ENCODE data around the gene SFXN5.

The SFXN5 gene

DNA sequence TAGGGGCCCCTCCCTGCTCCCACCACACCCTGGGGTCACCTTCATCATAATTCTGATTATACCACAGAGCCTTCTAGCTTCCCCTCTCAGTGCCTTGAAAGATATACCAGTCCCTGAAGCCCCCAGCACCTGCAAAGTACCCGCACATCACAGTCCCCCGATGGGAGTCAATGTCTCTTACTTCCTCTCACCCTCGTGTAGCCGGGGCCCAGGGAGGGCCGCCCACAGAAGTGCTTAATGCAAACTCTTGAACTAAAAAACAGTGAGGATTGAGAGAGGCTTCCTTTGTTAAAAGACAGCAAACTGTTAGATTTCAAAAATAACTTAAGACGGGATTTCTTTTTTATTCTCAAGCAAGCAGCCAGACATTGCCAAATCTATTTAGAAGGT is 76.5 kb downstream of the SFXN5 start:
- no peak overlapping the region for H3K4me3 ChIP-seq (ENCODE audit: low read length)
- no peak overlapping the region for H3K27ac ChIP-seq (ENCODE audit: low read depth, low read length)
- H3K27me3 ChIP-seq (ENCODE audit: control insufficient read depth, insufficient read depth, low read length): no peaks in the 10 kb centered on the region
- H3K36me3 ChIP-seq (ENCODE audit: control insufficient read depth, insufficient read depth, low read length): no peaks in the 10 kb centered on the region
- no peaks in the 10 kb centered on the region for H3K4me1 ChIP-seq (ENCODE audit: control insufficient read depth, insufficient read depth, low read length)
- H3K9ac ChIP-seq (ENCODE audit: low read length): no peak overlapping the region

DNA sequence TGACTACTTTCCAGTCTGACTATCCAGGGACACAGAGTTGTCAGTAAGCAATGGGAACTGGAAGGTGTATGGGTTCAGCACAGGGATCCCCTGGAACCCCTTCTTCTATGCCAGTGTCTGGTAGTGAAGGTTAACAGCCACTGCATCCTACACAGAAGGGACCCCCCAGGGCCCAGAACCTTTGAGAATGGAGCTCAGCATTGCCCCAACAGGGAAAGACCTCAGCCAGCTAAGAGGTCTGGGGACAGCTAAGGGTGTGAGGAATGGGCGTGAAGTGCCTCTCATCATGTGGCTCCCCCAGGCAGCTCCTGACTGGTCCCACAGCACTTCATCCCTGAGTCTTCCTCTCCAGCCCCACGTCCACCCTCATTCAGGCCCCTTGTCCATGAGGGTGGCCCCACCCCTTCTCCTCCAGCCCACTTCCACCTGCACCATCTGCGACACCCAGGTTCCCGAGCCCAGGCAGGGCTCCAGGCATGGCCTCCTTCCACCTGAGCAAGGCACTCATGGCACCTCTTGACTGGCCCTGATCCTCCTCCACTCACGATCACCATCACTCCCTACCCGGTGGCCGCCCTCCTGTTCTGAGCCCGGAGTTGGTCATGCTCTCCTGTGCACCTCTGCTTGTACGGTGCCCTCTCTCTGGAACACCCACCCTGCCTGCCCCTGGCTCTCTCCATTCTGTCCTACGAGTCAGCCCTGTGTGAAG is 77.1 kb downstream of the SFXN5 start:
- Histone ChIP-seq H3K36me3 (ENCODE audit: control insufficient read depth, insufficient read depth, low read length) (no peaks in the 10 kb centered on the region), H3K27ac (ENCODE audit: low read depth, low read length) (no peak overlapping the region)

DNA sequence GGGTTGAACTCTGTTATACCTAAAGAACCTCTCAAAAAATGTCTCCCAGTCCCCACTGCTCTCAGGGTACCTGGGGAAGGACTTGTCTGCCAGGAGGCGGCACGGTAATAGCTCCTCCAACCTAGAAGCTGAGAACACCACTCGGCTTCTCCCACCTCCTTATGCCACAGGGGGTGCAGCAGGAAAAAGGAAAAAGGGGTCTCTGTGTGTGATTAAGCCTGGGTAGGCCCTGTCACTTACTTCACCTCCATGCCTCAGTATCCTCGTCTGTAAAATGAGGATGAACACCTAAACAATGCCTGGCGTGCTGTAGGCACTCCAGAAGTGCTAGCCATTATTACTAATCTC is 77.6 kb downstream of the SFXN5 start:
- Histone ChIP-seq H3K4me1 (ENCODE audit: control insufficient read depth, insufficient read depth, low read length) (no peaks in the 10 kb centered on the region), H3K4me3 (ENCODE audit: low read length) (no peak overlapping the region), H3K27me3 (ENCODE audit: control insufficient read depth, insufficient read depth, low read length) (no peaks in the 10 kb centered on the region), H3K36me3 (ENCODE audit: control insufficient read depth, insufficient read depth, low read length) (no peaks in the 10 kb centered on the region), H3K9ac (ENCODE audit: low read length) (no peak overlapping the region), H3K27ac (ENCODE audit: low read depth, low read length) (no peak overlapping the region)

More for the DNA sequence above, 77.1 kb downstream of the SFXN5 start:
- H3K4me3 ChIP-seq (ENCODE audit: low read length): no peak overlapping the region
- H3K4me1 ChIP-seq (ENCODE audit: control insufficient read depth, insufficient read depth, low read length): no peaks in the 10 kb centered on the region
- H3K27me3 ChIP-seq (ENCODE audit: control insufficient read depth, insufficient read depth, low read length): no peaks in the 10 kb centered on the region
- no peak overlapping the region for H3K9ac ChIP-seq (ENCODE audit: low read length)

DNA sequence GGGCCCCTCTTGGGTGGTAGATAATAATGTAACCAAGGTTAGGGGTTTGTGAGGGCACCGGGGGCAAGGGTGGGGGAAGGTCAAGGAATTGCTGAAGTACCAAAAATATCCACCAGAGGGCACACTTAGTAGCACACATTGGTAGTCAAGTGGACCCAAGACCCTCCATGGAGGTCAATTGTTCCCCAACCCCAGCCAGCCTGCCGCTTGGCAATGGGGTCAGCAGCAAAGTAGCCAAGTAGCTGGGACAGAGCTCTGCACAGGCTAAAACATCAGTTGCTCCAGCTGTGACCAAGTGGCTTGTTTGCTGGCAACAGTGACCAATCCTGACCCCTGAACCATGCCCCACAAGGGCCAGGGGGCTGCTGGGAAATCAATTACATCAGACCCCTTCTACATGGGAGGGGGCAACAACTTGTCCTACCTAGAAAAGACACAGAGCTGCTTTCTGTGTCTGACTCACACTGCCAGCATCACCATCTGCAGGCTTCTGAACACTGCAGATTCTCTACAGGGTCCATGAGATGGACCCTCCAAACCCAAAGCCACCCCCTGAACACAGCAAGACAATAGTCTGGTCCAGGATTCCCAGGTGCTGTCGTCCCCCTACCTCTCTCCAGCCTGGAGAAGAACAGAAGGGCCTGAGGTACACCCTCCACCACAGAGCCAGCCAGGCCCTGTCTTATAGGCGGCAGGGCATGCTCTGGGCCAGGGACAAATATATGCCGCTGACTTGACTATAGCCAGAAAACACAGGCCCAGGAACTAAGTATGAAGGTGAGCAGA is 78.2 kb downstream of the SFXN5 start:
- H3K27ac ChIP-seq (ENCODE audit: low read depth, low read length): no peak overlapping the region
- H3K4me1 ChIP-seq (ENCODE audit: control insufficient read depth, insufficient read depth, low read length): no peaks in the 10 kb centered on the region
- H3K27me3 ChIP-seq (ENCODE audit: control insufficient read depth, insufficient read depth, low read length): no peaks in the 10 kb centered on the region
- no peak overlapping the region for H3K4me3 ChIP-seq (ENCODE audit: low read length)
- no peaks in the 10 kb centered on the region for H3K36me3 ChIP-seq (ENCODE audit: control insufficient read depth, insufficient read depth, low read length)
- H3K9ac ChIP-seq (ENCODE audit: low read length): no peak overlapping the region

DNA sequence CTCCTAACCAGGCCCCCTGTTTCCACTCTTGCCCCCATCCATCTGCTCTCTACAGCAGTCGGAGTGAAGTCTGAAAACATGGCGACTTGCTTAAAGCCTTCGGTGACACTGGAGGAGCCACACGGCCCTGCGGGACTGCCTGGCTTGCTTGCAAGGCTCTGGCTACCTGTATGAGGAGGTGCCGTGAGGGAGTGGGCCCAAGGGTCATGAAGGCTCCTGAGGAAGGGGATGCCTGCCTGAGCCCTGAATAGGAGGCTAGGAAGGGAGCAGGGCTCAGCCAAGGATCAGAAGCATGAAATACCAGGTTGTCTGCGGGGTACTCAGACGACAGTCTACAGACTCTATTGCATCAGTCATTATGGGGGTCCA is 78.8 kb downstream of the SFXN5 start:
- no peaks in the 10 kb centered on the region for H3K27me3 ChIP-seq (ENCODE audit: control insufficient read depth, insufficient read depth, low read length)
- H3K9ac ChIP-seq (ENCODE audit: low read length): no peak overlapping the region
- no peaks in the 10 kb centered on the region for H3K36me3 ChIP-seq (ENCODE audit: control insufficient read depth, insufficient read depth, low read length)
- no peaks in the 10 kb centered on the region for H3K4me1 ChIP-seq (ENCODE audit: control insufficient read depth, insufficient read depth, low read length)
- no peak overlapping the region for H3K27ac ChIP-seq (ENCODE audit: low read depth, low read length)
- no peak overlapping the region for H3K4me3 ChIP-seq (ENCODE audit: low read length)

DNA sequence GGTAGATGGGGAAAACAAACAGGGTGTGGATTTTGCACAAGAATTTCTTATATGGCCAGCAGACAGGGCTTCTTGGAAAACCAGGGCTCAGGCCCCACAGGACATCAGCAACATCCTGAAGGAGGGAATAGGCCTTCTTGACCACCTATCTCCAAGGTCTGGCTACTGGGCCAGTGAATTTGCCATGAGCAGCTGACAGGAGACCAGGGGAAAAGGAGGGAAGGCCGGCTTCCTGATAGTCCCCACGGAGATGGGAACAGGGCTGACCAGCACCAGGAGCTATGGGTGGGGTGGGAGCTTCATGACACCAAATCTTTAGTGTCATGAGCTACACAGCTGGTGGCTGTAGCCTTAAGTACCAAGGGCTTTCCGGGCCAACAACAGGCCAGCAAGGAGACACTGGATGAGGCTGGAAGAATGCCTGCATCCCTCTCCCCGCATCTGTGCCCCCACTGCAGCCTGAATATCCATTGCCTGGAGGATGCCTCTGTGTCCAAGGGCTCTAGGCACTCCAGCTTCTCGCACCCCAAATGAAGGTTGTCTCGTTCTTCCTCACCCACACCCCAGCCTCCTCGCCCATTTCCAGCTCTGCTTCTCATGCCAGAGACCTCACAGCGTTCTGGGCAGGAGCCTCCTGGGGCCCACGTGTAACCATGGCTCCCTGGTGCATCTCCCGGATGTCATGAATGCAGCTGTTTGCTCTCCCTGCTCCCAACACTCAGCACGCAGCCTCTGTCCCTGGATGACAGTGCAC is 79.4 kb downstream of the SFXN5 start:
- no peak overlapping the region for H3K4me3 ChIP-seq (ENCODE audit: low read length)
- no peak overlapping the region for H3K27ac ChIP-seq (ENCODE audit: low read depth, low read length)
- no peaks in the 10 kb centered on the region for H3K36me3 ChIP-seq (ENCODE audit: control insufficient read depth, insufficient read depth, low read length)
- H3K9ac ChIP-seq (ENCODE audit: low read length): no peak overlapping the region
- H3K4me1 ChIP-seq (ENCODE audit: control insufficient read depth, insufficient read depth, low read length): no peaks in the 10 kb centered on the region
- H3K27me3 ChIP-seq (ENCODE audit: control insufficient read depth, insufficient read depth, low read length): no peaks in the 10 kb centered on the region

DNA sequence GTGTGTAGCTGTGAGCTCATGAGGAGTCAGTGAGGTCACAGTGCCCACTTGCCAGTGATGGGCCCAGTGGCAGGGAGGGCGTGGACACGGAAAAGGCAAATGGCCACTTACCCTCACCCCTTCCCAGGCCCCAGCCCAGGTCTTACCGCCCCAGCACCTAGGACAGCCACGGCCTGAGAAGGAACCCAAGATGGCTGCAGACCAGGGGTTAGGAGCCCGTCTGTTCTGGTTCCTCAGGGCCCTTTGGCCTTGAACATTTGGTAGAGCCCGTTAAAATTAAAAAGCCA is 80.1 kb downstream of the SFXN5 start:
- Histone ChIP-seq H3K27ac (ENCODE audit: low read depth, low read length) (no peak overlapping the region), H3K36me3 (ENCODE audit: control insufficient read depth, insufficient read depth, low read length) (no peaks in the 10 kb centered on the region), H3K9ac (ENCODE audit: low read length) (no peak overlapping the region), H3K4me1 (ENCODE audit: control insufficient read depth, insufficient read depth, low read length) (no peaks in the 10 kb centered on the region), H3K4me3 (ENCODE audit: low read length) (no peak overlapping the region), H3K27me3 (ENCODE audit: control insufficient read depth, insufficient read depth, low read length) (no peaks in the 10 kb centered on the region)

DNA sequence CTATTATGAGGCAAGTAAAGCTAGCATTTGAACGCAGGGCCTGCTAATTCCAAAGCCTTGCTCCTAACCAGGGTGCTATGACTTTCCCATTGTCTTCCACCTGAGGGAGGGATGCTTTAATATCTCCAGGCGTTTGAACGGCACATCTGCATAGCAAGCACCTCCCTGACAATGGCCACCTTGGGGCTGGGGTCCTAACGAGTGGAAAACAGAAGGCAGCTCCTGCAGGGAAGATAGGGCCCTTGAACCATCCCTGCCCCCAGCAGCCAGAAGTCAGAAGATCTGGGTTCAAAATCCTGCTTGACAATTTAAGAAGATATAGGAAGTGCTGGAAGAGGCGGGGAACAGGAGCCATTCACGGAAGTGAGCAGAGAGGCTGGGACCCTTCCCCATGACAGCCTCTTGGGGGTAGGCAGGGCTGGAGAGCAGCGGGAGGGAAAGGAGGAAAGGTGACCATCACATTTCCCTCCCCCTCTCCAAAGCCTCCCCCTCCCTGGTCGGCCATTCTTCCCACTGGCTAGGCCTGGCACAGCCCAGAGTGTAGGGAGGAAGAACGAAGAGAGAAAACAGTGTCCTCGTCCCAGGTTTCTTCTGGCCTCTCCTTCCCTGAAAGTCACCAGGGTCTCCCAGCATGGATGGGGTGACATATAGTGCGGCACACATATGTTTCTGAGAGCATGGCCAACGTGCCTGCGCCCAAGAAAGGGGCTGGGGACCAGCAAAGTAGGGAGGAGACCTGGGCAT is 80.6 kb downstream of the SFXN5 start:
- H3K27me3 ChIP-seq (ENCODE audit: control insufficient read depth, insufficient read depth, low read length): no peaks in the 10 kb centered on the region
- H3K9ac ChIP-seq (ENCODE audit: low read length): no peak overlapping the region
- H3K36me3 ChIP-seq (ENCODE audit: control insufficient read depth, insufficient read depth, low read length): no peaks in the 10 kb centered on the region
- no peaks in the 10 kb centered on the region for H3K4me1 ChIP-seq (ENCODE audit: control insufficient read depth, insufficient read depth, low read length)
- H3K4me3 ChIP-seq (ENCODE audit: low read length): no peak overlapping the region
- no peak overlapping the region for H3K27ac ChIP-seq (ENCODE audit: low read depth, low read length)

DNA sequence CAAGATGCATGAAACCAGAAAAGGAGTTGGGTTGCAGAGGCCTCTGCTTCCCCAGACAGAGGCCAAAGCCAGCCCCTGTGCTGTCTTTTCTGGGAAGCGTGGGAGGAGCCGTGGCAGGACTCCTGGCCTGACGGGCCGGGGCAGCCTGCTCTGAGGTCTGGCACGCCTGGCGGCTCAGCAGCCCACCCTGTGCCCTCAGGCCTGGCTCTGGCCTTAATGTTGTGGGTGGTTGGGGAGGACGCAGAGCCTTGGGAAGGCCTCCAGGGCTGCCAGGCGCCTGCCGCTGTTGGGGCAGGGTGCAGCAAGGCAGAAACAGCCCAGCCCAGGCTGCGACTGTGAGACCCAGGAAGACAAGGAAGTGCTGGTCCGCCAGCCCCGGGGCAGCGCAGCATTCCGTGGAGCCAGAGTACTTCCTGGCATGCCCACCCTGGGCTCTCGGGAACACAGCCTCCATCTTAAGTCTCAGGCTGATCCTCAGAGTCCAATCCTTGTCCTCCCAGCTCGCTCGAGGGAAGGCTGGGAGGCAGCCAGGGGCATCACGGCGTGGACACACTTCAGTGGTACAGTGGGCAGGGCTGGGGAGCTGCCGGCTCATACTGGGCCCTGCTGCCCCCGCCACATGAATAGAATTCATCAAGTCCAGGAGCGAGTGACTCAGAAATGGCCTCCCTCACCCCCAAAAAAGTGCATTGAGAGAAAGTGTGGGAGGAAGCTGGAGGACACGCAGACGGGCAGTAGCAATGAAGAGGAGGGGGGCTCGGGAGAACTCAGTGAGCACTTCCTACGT is 81.5 kb downstream of the SFXN5 start:
- Histone ChIP-seq H3K27me3 (ENCODE audit: control insufficient read depth, insufficient read depth, low read length) (no peaks in the 10 kb centered on the region), H3K27ac (ENCODE audit: low read depth, low read length) (no peak overlapping the region), H3K4me1 (ENCODE audit: control insufficient read depth, insufficient read depth, low read length) (no peaks in the 10 kb centered on the region), H3K4me3 (ENCODE audit: low read length) (no peak overlapping the region), H3K36me3 (ENCODE audit: control insufficient read depth, insufficient read depth, low read length) (no peaks in the 10 kb centered on the region), H3K9ac (ENCODE audit: low read length) (no peak overlapping the region)

DNA sequence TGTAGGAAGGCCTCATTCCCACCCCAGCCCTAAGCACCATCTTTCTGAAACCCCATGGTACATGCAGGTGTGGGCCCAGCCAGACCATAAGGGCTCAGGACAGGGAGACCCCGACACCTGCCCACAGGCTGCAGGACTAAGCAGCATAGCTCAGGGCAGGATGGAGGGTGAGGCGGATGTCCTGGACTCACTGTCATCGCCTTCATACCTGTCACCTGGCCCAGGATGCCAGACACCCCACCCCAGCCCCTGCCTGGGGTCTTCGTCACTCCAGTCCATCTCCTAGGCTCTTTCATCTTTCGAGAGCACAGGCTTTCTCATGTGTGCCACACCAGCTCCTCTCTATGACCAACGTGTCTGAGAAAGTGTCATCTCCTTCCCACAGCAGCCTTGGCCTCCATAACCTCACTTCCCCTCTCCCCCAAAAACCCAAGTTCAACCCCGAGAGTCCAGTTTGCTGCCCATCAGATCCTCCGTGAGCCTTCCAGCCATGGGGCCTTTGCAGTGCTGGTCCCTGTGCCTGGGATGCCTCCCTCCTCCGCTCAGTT is 82.7 kb downstream of the SFXN5 start:
- Histone ChIP-seq H3K27ac (ENCODE audit: low read depth, low read length) (no peak overlapping the region), H3K4me3 (ENCODE audit: low read length) (no peak overlapping the region), H3K36me3 (ENCODE audit: control insufficient read depth, insufficient read depth, low read length) (no peaks in the 10 kb centered on the region), H3K9ac (ENCODE audit: low read length) (no peak overlapping the region), H3K27me3 (ENCODE audit: control insufficient read depth, insufficient read depth, low read length) (no peaks in the 10 kb centered on the region), H3K4me1 (ENCODE audit: control insufficient read depth, insufficient read depth, low read length) (no peaks in the 10 kb centered on the region)

DNA sequence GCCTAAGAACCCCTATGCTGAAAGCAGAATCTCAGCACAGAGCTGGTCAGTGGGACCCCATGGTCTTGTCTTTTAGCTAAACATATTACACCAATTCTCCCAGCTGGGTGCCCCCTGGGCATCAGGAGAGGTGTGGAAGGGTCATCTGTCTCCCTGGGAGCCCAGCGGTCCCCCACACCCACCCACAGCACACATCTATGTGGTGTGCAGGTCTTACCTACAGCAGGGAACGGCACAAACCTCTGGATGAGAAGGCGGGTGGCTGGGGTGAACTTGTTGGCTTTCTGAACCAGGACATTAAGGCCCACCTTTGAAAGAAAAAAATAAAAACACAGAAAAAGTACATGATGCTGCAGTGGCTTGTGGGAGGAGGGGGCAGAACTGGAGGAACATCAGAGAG is 83.5 kb downstream of the SFXN5 start:
- no peaks in the 10 kb centered on the region for H3K36me3 ChIP-seq (ENCODE audit: control insufficient read depth, insufficient read depth, low read length)
- H3K4me1 ChIP-seq (ENCODE audit: control insufficient read depth, insufficient read depth, low read length): no peaks in the 10 kb centered on the region
- no peak overlapping the region for H3K4me3 ChIP-seq (ENCODE audit: low read length)
- no peaks in the 10 kb centered on the region for H3K27me3 ChIP-seq (ENCODE audit: control insufficient read depth, insufficient read depth, low read length)
- no peak overlapping the region for H3K9ac ChIP-seq (ENCODE audit: low read length)
- H3K27ac ChIP-seq (ENCODE audit: low read depth, low read length): no peak overlapping the region
